Testis (tissue), 3 donors: ENCODE results near the gene CDH4. TPM values are rescaled to one million over a fixed set of nuclear protein-coding genes. Genes with fewer than 3 reads are reported as not detected.

Experiments used
- DNase-seq: peaks from one replicate; pipeline ENCODE4 v3.0.0-alpha.2; 2019
- H3K27ac ChIP-seq, 2 donors: fragments of 200-600 bp; sonication (generic); one replicate each; pipeline ENCODE4 v1.5.1; 2019
- H3K27me3 ChIP-seq: fragments of 200-600 bp; sonication (generic); one replicate; pipeline ENCODE4 v1.5.1; 2019
- H3K36me3 ChIP-seq: fragments of 200-600 bp; sonication (generic); one replicate; pipeline ENCODE4 v1.5.1; 2017; ENCODE audit warnings: low read depth; ENCODE audit errors: missing control alignments
- H3K4me1 ChIP-seq: fragments of 200-600 bp; sonication (generic); one replicate; pipeline ENCODE4 v1.5.1; 2019
- H3K4me3 ChIP-seq, 2 donors: fragments of 200-600 bp; sonication (generic); one replicate each; pipeline ENCODE4 v1.5.1; 2017 to 2019
- H3K9me3 ChIP-seq: fragments of 200-600 bp; sonication (generic); one replicate; pipeline ENCODE4 v1.5.1; 2017
- POLR2A ChIP-seq: fragments of 450-650 bp; IDR thresholded peaks from one replicate; pipeline ENCODE4 v1.6.1; 2017; ENCODE audit warnings: antibody characterized with exemption, mild to moderate bottlenecking, moderate library complexity
- WGBS, 2 donors: methylation state at CpG; one replicate each; pipeline ENCODE4 v1.1.5; 2018; 5-methylcytosine and 5-hydroxymethylcytosine counted together
- intact Hi-C: fragments of 100-400 bp; cut with DNase I; formaldehyde crosslinking; loops from one replicate; pipeline ENCODE4 v1.15.1; 2023; ENCODE audit warnings: low total_unique reads
- microRNA counts, 2 donors: library from miRNA; unstranded; fragments of <30 nt; microRNA quantifications; one replicate each; lab custom pipeline; 2016
- microRNA-seq, 2 donors: library from miRNA; unstranded; fragments of <30 nt; microRNA quantifications; one replicate each; pipeline ENCODE4, GENCODE V29; 2016; ENCODE audit warnings: borderline number of aligned reads in 2 of 2, borderline replicate concordance in 1 of 2
- polyA plus RNA-seq: library from polyadenylated mRNA; stranded (reverse); fragments of 350-450 nt; fragmentation: Illumina TruSeq; extraction: RNeasy Lipid Tissue Mini Kit (QIAGEN cat#74804); gene quantifications from one replicate; pipeline ENCODE4 v1.2.3, GENCODE V29; 2014; ENCODE audit warnings: low read depth, low replicate concordance; ENCODE audit not compliant: insufficient read depth
- total RNA-seq, 2 donors: library from RNA; depleted of rRNA; stranded (reverse); fragments of >200 nt; gene quantifications; one replicate each; pipeline ENCODE4 v1.2.3, GENCODE V29; 2016
- TF ChIP-seq, protein P1 (sequence below), 3 experiments: fragments of 450-650 bp in 2 of 3; fragments of 200-600 bp in 1 of 3; sonication (generic) in 1 of 3; IDR thresholded peaks; one replicate each; pipeline ENCODE4 v1.5.1; 2016 to 2019; ENCODE audit warnings: antibody characterized with exemption in 3 of 3, mild to moderate bottlenecking in 2 of 3, moderate library complexity in 1 of 3

The CDH4 gene
- total and polyA plus RNA-seq, 3 donors from 2014 or later, result 1.4 to 3.3 (median 1.9) TPM

DNA sequence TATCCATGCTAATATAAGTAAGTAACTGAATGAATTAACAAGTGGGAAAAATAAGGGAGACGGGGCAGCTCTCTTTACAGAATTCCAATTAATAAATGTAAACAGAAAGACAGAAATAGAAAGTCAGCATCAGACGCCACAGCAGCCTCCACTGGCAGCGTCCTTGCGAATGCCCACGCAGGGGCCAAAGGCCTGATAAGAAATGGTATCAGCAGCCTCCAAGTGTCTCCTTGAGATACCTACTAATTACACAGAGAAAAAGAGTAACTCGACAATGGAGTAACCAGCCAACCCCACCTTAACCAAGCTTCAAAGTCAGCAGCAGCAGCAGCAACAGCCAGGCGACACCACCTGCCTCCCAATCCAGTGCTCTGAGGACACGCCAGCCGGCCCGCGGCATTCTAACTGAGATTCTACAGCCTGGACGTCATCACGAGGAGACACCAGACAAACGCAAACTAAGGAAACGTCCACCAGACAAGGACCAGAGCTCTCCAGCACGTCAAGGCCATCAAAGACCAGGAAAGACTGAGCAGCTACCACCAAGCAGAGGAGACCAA, 734.8 kb downstream of the CDH4 start:
- H3K4me1 ChIP-seq, result no peaks in the 10 kb centered on the region
- no peaks in the 10 kb centered on the region for H3K9me3 ChIP-seq
- no peaks in the 10 kb centered on the region for H3K27me3 ChIP-seq
- no peak overlapping the region for H3K27ac ChIP-seq
- no peaks in the 10 kb centered on the region for H3K36me3 ChIP-seq
- H3K4me3 ChIP-seq, result no peak overlapping the region
- no peak for TF ChIP-seq POLR2A
- TF ChIP-seq, protein P1, sequence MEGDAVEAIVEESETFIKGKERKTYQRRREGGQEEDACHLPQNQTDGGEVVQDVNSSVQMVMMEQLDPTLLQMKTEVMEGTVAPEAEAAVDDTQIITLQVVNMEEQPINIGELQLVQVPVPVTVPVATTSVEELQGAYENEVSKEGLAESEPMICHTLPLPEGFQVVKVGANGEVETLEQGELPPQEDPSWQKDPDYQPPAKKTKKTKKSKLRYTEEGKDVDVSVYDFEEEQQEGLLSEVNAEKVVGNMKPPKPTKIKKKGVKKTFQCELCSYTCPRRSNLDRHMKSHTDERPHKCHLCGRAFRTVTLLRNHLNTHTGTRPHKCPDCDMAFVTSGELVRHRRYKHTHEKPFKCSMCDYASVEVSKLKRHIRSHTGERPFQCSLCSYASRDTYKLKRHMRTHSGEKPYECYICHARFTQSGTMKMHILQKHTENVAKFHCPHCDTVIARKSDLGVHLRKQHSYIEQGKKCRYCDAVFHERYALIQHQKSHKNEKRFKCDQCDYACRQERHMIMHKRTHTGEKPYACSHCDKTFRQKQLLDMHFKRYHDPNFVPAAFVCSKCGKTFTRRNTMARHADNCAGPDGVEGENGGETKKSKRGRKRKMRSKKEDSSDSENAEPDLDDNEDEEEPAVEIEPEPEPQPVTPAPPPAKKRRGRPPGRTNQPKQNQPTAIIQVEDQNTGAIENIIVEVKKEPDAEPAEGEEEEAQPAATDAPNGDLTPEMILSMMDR (IDR thresholded peaks at IDR 0.05), result no peak
- WGBS, 2 donors, result 70 to 76% methylated on average over 16 of the region's 16 CpGs
- intact Hi-C loops, result no loop called here
- no peak for DNase-seq

DNA sequence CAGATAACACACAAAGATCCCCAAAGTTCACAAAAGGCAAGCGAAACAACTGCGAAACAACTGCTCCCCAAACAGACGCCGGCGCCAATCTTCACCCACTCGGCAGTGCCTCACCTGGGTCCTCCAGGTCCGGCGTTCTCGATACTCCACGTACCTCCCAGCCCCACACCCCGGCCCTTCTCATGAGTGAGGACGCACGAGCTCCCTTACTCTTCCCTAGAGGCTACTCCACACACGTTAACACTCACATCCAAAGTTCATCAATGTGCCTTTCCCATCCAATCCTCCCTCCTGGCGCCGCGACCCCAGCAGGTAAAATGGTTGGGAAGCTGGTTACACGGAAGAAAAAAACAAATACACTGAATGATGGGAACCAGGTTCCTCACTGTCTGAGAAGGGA, 736.6 kb downstream of the CDH4 start:
- Histone ChIP-seq H3K4me3 (no peak overlapping the region), H3K27ac (no peak overlapping the region), H3K9me3 (no peaks in the 10 kb centered on the region), H3K4me1 (no peaks in the 10 kb centered on the region), H3K36me3 (no peaks in the 10 kb centered on the region), H3K27me3 (no peaks in the 10 kb centered on the region)
- no peak for DNase-seq
- no peak for TF ChIP-seq POLR2A
- TF ChIP-seq, protein P1 (IDR thresholded peaks at IDR 0.05), result no peak
- intact Hi-C loops, result no loop called here
- 89 to 95% methylated on average over 17 to 18 of the region's 18 CpGs for WGBS, 2 donors

DNA sequence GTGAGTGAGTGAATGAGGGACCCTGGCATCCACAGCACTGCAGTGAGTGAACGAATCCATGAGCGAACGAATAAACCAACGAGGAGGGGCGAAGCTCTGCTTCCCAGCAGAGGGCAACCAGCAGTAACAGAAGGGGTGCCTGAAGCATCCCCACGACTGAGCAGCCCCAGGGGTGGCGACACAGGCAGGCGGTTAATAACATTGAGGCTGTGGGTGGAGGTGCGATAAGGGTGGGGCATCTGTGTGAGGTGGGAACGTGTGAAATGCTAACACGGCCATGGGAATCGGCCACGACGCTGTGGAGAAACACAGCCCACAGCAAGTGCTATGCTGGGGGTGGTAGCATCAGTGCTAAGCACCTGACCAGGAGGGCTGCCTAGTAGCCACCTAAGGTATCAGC, 737.7 kb downstream of the CDH4 start:
- H3K27ac ChIP-seq, result no peak overlapping the region
- no peaks in the 10 kb centered on the region for H3K9me3 ChIP-seq
- no peaks in the 10 kb centered on the region for H3K27me3 ChIP-seq
- no peak overlapping the region for H3K4me3 ChIP-seq
- TF ChIP-seq, protein P1 (IDR thresholded peaks at IDR 0.05), result no peak
- no peak for TF ChIP-seq POLR2A
- H3K36me3 ChIP-seq, result no peaks in the 10 kb centered on the region
- H3K4me1 ChIP-seq, result no peaks in the 10 kb centered on the region
- WGBS, 2 donors, result 75 to 85% methylated on average over 14 of the region's 14 CpGs
- no peak for DNase-seq
- intact Hi-C loops, result no loop called here

MicroRNAs encoded within 50 kb of the gene (microRNA counts, 767-probe panel; counts per million panel counts)
- microRNA hsa-miR-1257 (lab: Ali Mortazavi, UCI), result 0 to 152 counts per million in 2 donors

Small RNAs within 50 kb of the gene (microRNA-seq; reads per million reads assigned to microRNA genes)
- gene MIR1257, result 0.69 to 0.70 reads per million in 2 donors
